H1 (cell line): Measurements from ENCODE around the gene CKS1B. TPM values are rescaled to one million over a fixed set of nuclear protein-coding genes. Genes with fewer than 3 reads are reported as not detected.

Source experiments
- CTCF ChIA-PET: fragments of 300-600 bp; sonication (Branson Sonifier 250); formaldehyde crosslinking; loops from one replicate; lab custom pipeline; 2021; ENCODE audit not compliant: partially characterized antibody; lab: Charles Lee
- POLR2A ChIA-PET: fragments of 300-600 bp; sonication (Branson Sonifier 250); formaldehyde crosslinking; loops from one replicate; lab custom pipeline; 2021; ENCODE audit warnings: inconsistent platforms; ENCODE audit not compliant: partially characterized antibody; lab: Charles Lee
- DNase-seq, 2 experiments: peaks; one replicate each; pipeline versions ENCODE4 v3.0.0 to v3.0.0-alpha.2; 2010 to 2022; ENCODE audit warnings: low spot score in 2 of 2, low read depth in 1 of 2, mixed read lengths in 1 of 2
- FAIRE-seq: peaks from 2 replicates; lab custom pipeline; 2011; peaks lifted over from hg19 to GRCh38; lab: Jason Lieb, UNC
- H2AFZ ChIP-seq: 2 replicates; pipeline ENCODE4 v1.8.1; 2012; ENCODE audit warnings: low read length, inconsistent platforms
- H2AK5ac ChIP-seq: 2 replicates; pipeline ENCODE4 v1.6.1; 2013; ENCODE audit warnings: low read depth, low read length
- H2BK120ac ChIP-seq: replicated peaks from 2 replicates; pipeline ENCODE3; 2013; ENCODE audit warnings: low read depth, low read length, inconsistent platforms
- H2BK12ac ChIP-seq: 2 replicates; pipeline ENCODE4 v1.6.1; 2013; ENCODE audit warnings: low read depth, low read length
- H2BK15ac ChIP-seq: 2 replicates; pipeline ENCODE4 v1.6.1; 2013; ENCODE audit warnings: low read length
- H2BK20ac ChIP-seq: 2 replicates; pipeline ENCODE4 v1.6.1; 2013; ENCODE audit warnings: low read length
- H2BK5ac ChIP-seq: 2 replicates; pipeline ENCODE4 v1.6.1; 2013; ENCODE audit warnings: low read depth, low read length
- H3K14ac ChIP-seq: 2 replicates; pipeline ENCODE4 v1.6.1; 2013; ENCODE audit warnings: inconsistent platforms; ENCODE audit not compliant: insufficient read length
- H3K18ac ChIP-seq: 2 replicates; pipeline ENCODE4 v1.6.1; 2013; ENCODE audit warnings: low read length; ENCODE audit errors: extremely low read depth
- H3K23ac ChIP-seq: 2 replicates; pipeline ENCODE4 v1.6.1; 2013; ENCODE audit warnings: inconsistent platforms; ENCODE audit not compliant: insufficient read length
- H3K23me2 ChIP-seq: 2 replicates; pipeline ENCODE4 v1.6.1; 2013; ENCODE audit warnings: low read depth, low read length
- H3K27ac ChIP-seq: 2 replicates; pipeline ENCODE4 v1.6.1; 2011; ENCODE audit warnings: low read depth, low read length, inconsistent platforms
- H3K27me3 ChIP-seq, 4 experiments: replicated peaks in 1 of 4; 1 replicate in 1 of 4; 2 replicates in 3 of 4; pipeline versions ENCODE4 v1.6.1 to v1.8.1; 2011 to 2013; ENCODE audit warnings: low read length in 3 of 4, mild to moderate bottlenecking in 3 of 4, inconsistent platforms in 2 of 4, mixed read lengths in 2 of 4, moderate library complexity in 1 of 4; ENCODE audit not compliant: control insufficient read depth in 3 of 4, insufficient read depth in 3 of 4; ENCODE audit errors: extremely low read depth in 1 of 4
- H3K36me3 ChIP-seq, 4 experiments: 2 replicates each; pipeline versions ENCODE4 v1.6.1 to v1.8.1; 2011 to 2013; ENCODE audit warnings: mild to moderate bottlenecking in 4 of 4, low read length in 3 of 4, moderate library complexity in 2 of 4, control low read depth in 1 of 4, inconsistent platforms in 1 of 4; ENCODE audit not compliant: insufficient read depth in 4 of 4, control insufficient read depth in 2 of 4
- H3K4ac ChIP-seq: replicated peaks from 2 replicates; pipeline ENCODE3; 2013; ENCODE audit warnings: low read length, low read depth, mixed read lengths, inconsistent platforms; ENCODE audit not compliant: insufficient read length
- H3K4me1 ChIP-seq, 4 experiments: replicated peaks in 1 of 4; 1 replicate in 1 of 4; 2 replicates in 3 of 4; pipeline versions ENCODE4 v1.6.1 to v1.8.1; 2011 to 2013; ENCODE audit warnings: low read length in 3 of 4, inconsistent platforms in 2 of 4, mixed read lengths in 1 of 4; ENCODE audit not compliant: insufficient read depth in 4 of 4, control insufficient read depth in 3 of 4
- H3K4me2 ChIP-seq, 2 experiments: 2 replicates each; pipeline versions ENCODE4 v1.6.1 to v1.8.1; 2011 to 2013; ENCODE audit warnings: low read depth in 2 of 2, low read length in 2 of 2, control low read depth in 1 of 2, inconsistent platforms in 1 of 2, mild to moderate bottlenecking in 1 of 2; ENCODE audit not compliant: insufficient read depth in 1 of 2
- H3K4me3 ChIP-seq, 4 experiments: fragments of 200-600, 300-600 bp in 1 of 4; sonication (generic), shearing (Covaris generic), sonication (Bioruptor Twin) in 1 of 4; 2 replicates each; pipeline versions ENCODE4 v1.5.1 to v1.8.1; 2011 to 2016; ENCODE audit warnings: low read length in 4 of 4, low read depth in 3 of 4, control low read depth in 2 of 4, inconsistent platforms in 2 of 4, mild to moderate bottlenecking in 2 of 4, mixed read lengths in 1 of 4, moderate library complexity in 1 of 4; ENCODE audit not compliant: insufficient read depth in 2 of 4; ENCODE audit errors: extremely low read depth in 1 of 4
- H3K56ac ChIP-seq: replicated peaks from 2 replicates; pipeline ENCODE3; 2013; ENCODE audit warnings: low read depth, mild to moderate bottlenecking, mixed read lengths, low read length, inconsistent platforms; ENCODE audit not compliant: insufficient read length
- H3K79me1 ChIP-seq: 2 replicates; pipeline ENCODE4 v1.6.1; 2013; ENCODE audit warnings: low read depth, low read length, control low read depth
- H3K79me2 ChIP-seq, 2 experiments: 2 replicates each; pipeline versions ENCODE4 v1.6.1 to v1.8.1; 2012 to 2013; ENCODE audit warnings: low read length in 2 of 2, mild to moderate bottlenecking in 2 of 2, inconsistent platforms in 1 of 2; ENCODE audit not compliant: insufficient read depth in 2 of 2, control insufficient read depth in 1 of 2
- H3K9ac ChIP-seq, 4 experiments: replicated peaks in 1 of 4; 1 replicate in 1 of 4; 2 replicates in 3 of 4; pipeline versions ENCODE4 v1.6.1 to v1.8.1; 2011 to 2013; ENCODE audit warnings: low read depth in 3 of 4, low read length in 3 of 4, control low read depth in 2 of 4, mild to moderate bottlenecking in 2 of 4, moderate library complexity in 2 of 4, inconsistent platforms in 1 of 4; ENCODE audit errors: extremely low read depth in 1 of 4
- H3K9me3 ChIP-seq, 2 experiments: 2 replicates each; pipeline versions ENCODE4 v1.6.1 to v1.8.1; 2012 to 2013; ENCODE audit warnings: mild to moderate bottlenecking in 2 of 2, moderate library complexity in 2 of 2, control low read depth in 1 of 2, inconsistent platforms in 1 of 2, low read depth in 1 of 2, low read length in 1 of 2, mixed read lengths in 1 of 2; ENCODE audit not compliant: insufficient read depth in 2 of 2
- H4K20me1 ChIP-seq, 2 experiments: replicated peaks in 1 of 2; 2 replicates each; pipeline versions ENCODE3 to v1.8.1; 2011 to 2013; ENCODE audit warnings: inconsistent platforms in 2 of 2, low read length in 2 of 2, mild to moderate bottlenecking in 1 of 2; ENCODE audit not compliant: insufficient read depth in 2 of 2, control insufficient read depth in 1 of 2
- H4K5ac ChIP-seq: 2 replicates; pipeline ENCODE4 v1.6.1; 2013; ENCODE audit warnings: low read length, low read depth, mixed read lengths, inconsistent platforms; ENCODE audit not compliant: insufficient read length
- H4K8ac ChIP-seq: 2 replicates; pipeline ENCODE4 v1.8.0; 2013; ENCODE audit warnings: mild to moderate bottlenecking, moderate library complexity, low read length, inconsistent platforms; ENCODE audit not compliant: insufficient read depth; ENCODE audit errors: extremely low read depth
- H4K91ac ChIP-seq: replicated peaks from 2 replicates; pipeline ENCODE3; 2013; ENCODE audit warnings: low read length, mixed read lengths, inconsistent platforms; ENCODE audit not compliant: insufficient read length
- POU5F1 ChIP-seq: IDR thresholded peaks from 2 replicates; pipeline ENCODE4 v1.6.1; 2011; ENCODE audit warnings: low read depth, mild to moderate bottlenecking, low read length, moderate library complexity
- RAD21 ChIP-seq, 2 experiments: IDR thresholded peaks in 1 of 2; conservative IDR thresholded peaks in 1 of 2; 2 replicates each; pipeline ENCODE4 v1.6.1; 2011; ENCODE audit warnings: low read depth in 2 of 2, low read length in 2 of 2, improper control_type of control experiment in 1 of 2, inconsistent platforms in 1 of 2, mild to moderate bottlenecking in 1 of 2, moderate library complexity in 1 of 2
- RBBP5 ChIP-seq: IDR thresholded peaks from 2 replicates; pipeline ENCODE4 v1.7.1; 2012; ENCODE audit warnings: low read depth, mild to moderate bottlenecking, inconsistent platforms, low read length, moderate library complexity, borderline replicate concordance
- WGBS, 2 experiments: shearing (Covaris generic) in 1 of 2; methylation state at CpG; one replicate each; pipeline versions ENCODE4 v1.1.6 to v1.1.7; 2013 to 2015; ENCODE audit warnings: low lambda C conversion rate in 2 of 2, mixed read lengths in 2 of 2, inconsistent platforms in 1 of 2, low coverage in 1 of 2, missing lambda C conversion rate in 1 of 2; ENCODE audit not compliant: insufficient replicate concordance in 2 of 2, insufficient coverage in 1 of 2, insufficient read length in 1 of 2; ENCODE audit errors: extremely low coverage in 1 of 2, missing lambda C conversion rate in 1 of 2; 5-methylcytosine and 5-hydroxymethylcytosine counted together
- polyA plus RNA-seq, 7 experiments: library from polyadenylated mRNA; depleted of rRNA in 3 of 7; stranded (reverse) in 5 of 7; unstranded in 2 of 7; fragments of >200 nt in 5 of 7; fragments of 200-250 nt in 2 of 7; gene quantifications; 1 replicate in 5 of 7; 2 replicates in 1 of 7; 4 replicates in 1 of 7; pipeline versions ENCODE4 v1.2.1 to v1.2.3, GENCODE V29; 2011 to 2013; ENCODE audit warnings: missing spikeins in 2 of 7, mixed read lengths in 2 of 7
- total RNA-seq: library from RNA; stranded (reverse); fragmentation: NEBNext Ultra II Directional; extraction: Animal tissue kit (Norgen Biotek cat#: 25700); gene quantifications from 2 replicates; pipeline ENCODE4 v1.2.1, GENCODE V29; 2021

The CKS1B gene
- total and polyA plus RNA-seq, 2 of the 8 experiments (the other 6 are each of a cell fraction or from before 2014, with no cell fraction given): 294 to 1,025 TPM

- H2BK20ac ChIP-seq: no peak overlapping the region
- H3K23ac ChIP-seq: no peak overlapping the region
- H3K4ac ChIP-seq: peak overlapping the region; percentile 86
- FAIRE-seq (no peak), DNase-seq (no peak)
- no peak overlapping the region for H2AFZ ChIP-seq
- peak overlapping the region; percentile 64 to 88 (median 82) for H3K9ac ChIP-seq
- H3K14ac ChIP-seq: no peak overlapping the region
- peaks cover 10 to 33% (median 23%) of the 10 kb centered on the region in 4 experiments for H3K36me3 ChIP-seq
- peaks cover 0 to 8% (median 2%) of the 10 kb centered on the region in 4 experiments; a peak in 3 of 7 replicates for H3K4me1 ChIP-seq
- H3K23me2 ChIP-seq: peaks cover 5% of the 10 kb centered on the region
- peak overlapping the region; percentile 74 to 93 for H3K4me2 ChIP-seq
- H3K27ac ChIP-seq: peak overlapping the region; percentile 88
- peak overlapping the region; percentile 56 for H4K91ac ChIP-seq
- ChIA-PET CTCF (interaction anchor here (0.6 to 20.6 kb wide), 13 partner anchors 9 to 102 kb away, joined by 3 to 334 read pairs (median 5); partner anchors contain the start of genes LENEP, PBXIP1 and SHC1), POLR2A (interaction anchor here (0.7 to 42.8 kb wide), 11 partner anchors 10 to 437 kb away, joined by 3 to 702 read pairs (median 9); partner anchors contain the start of genes CKS1B, LENEP, PBXIP1 and PMVK)
- H3K9me3 ChIP-seq: no peaks in the 10 kb centered on the region
- H4K20me1 ChIP-seq: peaks cover 4 to 5% of the 10 kb centered on the region in 2 experiments
- WGBS, 2 experiments: 41% methylated on average over 4 of the region's 6 CpGs; no CpG with 5 or more reads in 1 of the 2 experiments
- H3K4me3 ChIP-seq: peak overlapping the region; percentile 44 to 96 (median 52)
- 0 out of 2 replicates have a peak, but pooled peaks have one; percentile 17 for TF ChIP-seq POU5F1
- no peak for TF ChIP-seq RAD21 (IDR thresholded peaks at IDR 0.05 in 1 of 2, conservative IDR thresholded peaks at IDR 0.05 in 1 of 2; ENCODE audit: low read depth in 2 of 2, low read length in 2 of 2)
- no peak for TF ChIP-seq RBBP5
- peaks cover 6 to 58% of the 10 kb centered on the region in 2 experiments for H3K79me2 ChIP-seq
- peak overlapping the region; percentile 44; the same call in 1 of the 2 replicates for H2AK5ac ChIP-seq
- no peak overlapping the region for H4K5ac ChIP-seq
- no peaks in the 10 kb centered on the region for H3K27me3 ChIP-seq
- H3K18ac ChIP-seq: peak overlapping the region; percentile 19; the same call in 1 of the 2 replicates
- H4K8ac ChIP-seq: no peak overlapping the region
- peak overlapping the region; percentile 51 for H2BK12ac ChIP-seq
- H2BK5ac ChIP-seq: peak overlapping the region; percentile 84
- 0 out of 2 replicates have a peak, but pooled peaks cover 3% of the 10 kb centered on the region for H3K79me1 ChIP-seq
- H3K56ac ChIP-seq: no peak overlapping the region
- H2BK120ac ChIP-seq: peak overlapping the region; percentile 4
- H2BK15ac ChIP-seq: no peak overlapping the region; the same call in 1 of the 2 replicates
Measured at GRCh38 chr1:154982341-154982740, 7.9 kb downstream of the CKS1B start.
